ENCODE data around the gene UBE3D. TPM values are rescaled to one million over a fixed set of nuclear protein-coding genes. Genes with fewer than 3 reads are reported as not detected.

UBE3D gene
- total RNA-seq, 3 donors from 2014 or later = 9.7 to 11.6 (median 10.4) TPM

- H3K27me3 Mint-ChIP-seq (ENCODE audit: low read depth) = no peaks in the 10 kb centered on the region
- no peaks in the 10 kb centered on the region for H3K9me3 Mint-ChIP-seq
- H3K36me3 Mint-ChIP-seq (ENCODE audit: insufficient read depth) = peaks cover 10% of the 10 kb centered on the region
- DNase-seq (no peak), ATAC-seq (no peak)
- no peaks in the 10 kb centered on the region for H3K4me1 Mint-ChIP-seq (ENCODE audit: low read depth)
- H3K4me3 Mint-ChIP-seq = no peak overlapping the region
Observed at GRCh38 chr6:82976179-82976578, 89.5 kb downstream of the UBE3D start.

GRCh38 chr6:82971877-82972460 lies 93.7 kb downstream of the UBE3D start:
- no peak for ATAC-seq
- no peaks in the 10 kb centered on the region for H3K4me1 Mint-ChIP-seq (ENCODE audit: low read depth)
- H3K9me3 Mint-ChIP-seq = no peaks in the 10 kb centered on the region
- H3K27me3 Mint-ChIP-seq (ENCODE audit: low read depth) = no peaks in the 10 kb centered on the region
- no peak overlapping the region for H3K4me3 Mint-ChIP-seq
- H3K36me3 Mint-ChIP-seq (ENCODE audit: insufficient read depth) = peaks cover 7% of the 10 kb centered on the region
- DNase-seq = no peak

- no peaks in the 10 kb centered on the region for H3K27me3 Mint-ChIP-seq (ENCODE audit: low read depth)
- no peaks in the 10 kb centered on the region for H3K4me1 Mint-ChIP-seq (ENCODE audit: low read depth)
- DNase-seq (no peak), ATAC-seq (no peak)
- no peak overlapping the region for H3K4me3 Mint-ChIP-seq
- peaks cover 4% of the 10 kb centered on the region for H3K36me3 Mint-ChIP-seq (ENCODE audit: insufficient read depth)
- no peaks in the 10 kb centered on the region for H3K9me3 Mint-ChIP-seq
Observed at GRCh38 chr6:82970839-82971238, 94.8 kb downstream of the UBE3D start.

GRCh38 chr6:82968708-82969107 lies 96.9 kb downstream of the UBE3D start:
- no peaks in the 10 kb centered on the region for H3K9me3 Mint-ChIP-seq
- peaks cover 4% of the 10 kb centered on the region for H3K36me3 Mint-ChIP-seq (ENCODE audit: insufficient read depth)
- H3K4me3 Mint-ChIP-seq = no peak overlapping the region
- no peaks in the 10 kb centered on the region for H3K27me3 Mint-ChIP-seq (ENCODE audit: low read depth)
- ATAC-seq (no peak), DNase-seq (no peak)
- H3K4me1 Mint-ChIP-seq (ENCODE audit: low read depth) = no peaks in the 10 kb centered on the region

GRCh38 chr6:82963191-82963925 lies 102.3 kb downstream of the UBE3D start:
- Mint-ChIP-seq H3K9me3 (no peaks in the 10 kb centered on the region), H3K36me3 (ENCODE audit: insufficient read depth) (peaks cover 9% of the 10 kb centered on the region), H3K4me3 (no peak overlapping the region), H3K4me1 (ENCODE audit: low read depth) (no peaks in the 10 kb centered on the region), H3K27me3 (ENCODE audit: low read depth) (no peaks in the 10 kb centered on the region)
- no peak for ATAC-seq
- DNase-seq = no peak

GRCh38 chr6:82959385-82959941 lies 106.2 kb downstream of the UBE3D start:
- Mint-ChIP-seq H3K36me3 (ENCODE audit: insufficient read depth) (peaks cover 16% of the 10 kb centered on the region), H3K9me3 (no peaks in the 10 kb centered on the region), H3K4me3 (no peak overlapping the region), H3K4me1 (ENCODE audit: low read depth) (no peaks in the 10 kb centered on the region), H3K27me3 (ENCODE audit: low read depth) (no peaks in the 10 kb centered on the region)
- ATAC-seq = no peak
- no peak for DNase-seq

GRCh38 chr6:82958551-82958950 lies 107.1 kb downstream of the UBE3D start:
- DNase-seq (no peak), ATAC-seq (no peak)
- Mint-ChIP-seq H3K4me1 (ENCODE audit: low read depth) (no peaks in the 10 kb centered on the region), H3K36me3 (ENCODE audit: insufficient read depth) (peaks cover 23% of the 10 kb centered on the region), H3K27me3 (ENCODE audit: low read depth) (no peaks in the 10 kb centered on the region), H3K9me3 (no peaks in the 10 kb centered on the region), H3K4me3 (no peak overlapping the region)

GRCh38 chr6:82957868-82958245 lies 107.8 kb downstream of the UBE3D start:
- Mint-ChIP-seq H3K4me1 (ENCODE audit: low read depth) (no peaks in the 10 kb centered on the region), H3K27me3 (ENCODE audit: low read depth) (no peaks in the 10 kb centered on the region), H3K36me3 (ENCODE audit: insufficient read depth) (peaks cover 27% of the 10 kb centered on the region), H3K9me3 (no peaks in the 10 kb centered on the region), H3K4me3 (no peak overlapping the region)
- DNase-seq = no peak
- ATAC-seq = no peak

GRCh38 chr6:82957171-82957867 lies 108.3 kb downstream of the UBE3D start:
- no peaks in the 10 kb centered on the region for H3K9me3 Mint-ChIP-seq
- DNase-seq (no peak), ATAC-seq (no peak)
- H3K4me1 Mint-ChIP-seq (ENCODE audit: low read depth) = no peaks in the 10 kb centered on the region
- H3K27me3 Mint-ChIP-seq (ENCODE audit: low read depth) = no peaks in the 10 kb centered on the region
- H3K36me3 Mint-ChIP-seq (ENCODE audit: insufficient read depth) = peaks cover 27% of the 10 kb centered on the region
- H3K4me3 Mint-ChIP-seq = no peak overlapping the region

GRCh38 chr6:82955841-82956240 lies 109.8 kb downstream of the UBE3D start:
- no peaks in the 10 kb centered on the region for H3K27me3 Mint-ChIP-seq (ENCODE audit: low read depth)
- H3K36me3 Mint-ChIP-seq (ENCODE audit: insufficient read depth) = peaks cover 33% of the 10 kb centered on the region
- no peak overlapping the region for H3K4me3 Mint-ChIP-seq
- no peak for DNase-seq
- no peak for ATAC-seq
- no peaks in the 10 kb centered on the region for H3K4me1 Mint-ChIP-seq (ENCODE audit: low read depth)
- H3K9me3 Mint-ChIP-seq = no peaks in the 10 kb centered on the region

- H3K9me3 Mint-ChIP-seq = peaks cover 4% of the 10 kb centered on the region
- DNase-seq (no peak), ATAC-seq (no peak)
- H3K4me1 Mint-ChIP-seq (ENCODE audit: low read depth) = no peaks in the 10 kb centered on the region
- peaks cover 39% of the 10 kb centered on the region for H3K36me3 Mint-ChIP-seq (ENCODE audit: insufficient read depth)
- H3K4me3 Mint-ChIP-seq = no peak overlapping the region
- H3K27me3 Mint-ChIP-seq (ENCODE audit: low read depth) = no peaks in the 10 kb centered on the region
Observed at GRCh38 chr6:82954937-82955577, 110.6 kb downstream of the UBE3D start.

- Mint-ChIP-seq H3K27me3 (ENCODE audit: low read depth) (no peaks in the 10 kb centered on the region), H3K36me3 (ENCODE audit: insufficient read depth) (peaks cover 45% of the 10 kb centered on the region), H3K4me3 (no peak overlapping the region), H3K4me1 (ENCODE audit: low read depth) (no peaks in the 10 kb centered on the region), H3K9me3 (peaks cover 10% of the 10 kb centered on the region)
- no peak for ATAC-seq
- DNase-seq = no peak
Observed at GRCh38 chr6:82954356-82954755, 111.3 kb downstream of the UBE3D start.

GRCh38 chr6:82953871-82954270 lies 111.8 kb downstream of the UBE3D start:
- H3K9me3 Mint-ChIP-seq = peaks cover 12% of the 10 kb centered on the region
- H3K4me1 Mint-ChIP-seq (ENCODE audit: low read depth) = no peaks in the 10 kb centered on the region
- H3K4me3 Mint-ChIP-seq = no peak overlapping the region
- H3K36me3 Mint-ChIP-seq (ENCODE audit: insufficient read depth) = peaks cover 46% of the 10 kb centered on the region
- DNase-seq (no peak), ATAC-seq (no peak)
- H3K27me3 Mint-ChIP-seq (ENCODE audit: low read depth) = no peaks in the 10 kb centered on the region

- ATAC-seq = no peak
- DNase-seq = no peak
- no peak overlapping the region for H3K4me3 Mint-ChIP-seq
Observed at GRCh38 chr6:82951935-82952334, 113.7 kb downstream of the UBE3D start.

More at GRCh38 chr6:82951935-82952334, 113.7 kb downstream of the UBE3D start:
- Mint-ChIP-seq H3K9me3 (peaks cover 13% of the 10 kb centered on the region), H3K36me3 (ENCODE audit: insufficient read depth) (peaks cover 52% of the 10 kb centered on the region), H3K4me1 (ENCODE audit: low read depth) (no peaks in the 10 kb centered on the region), H3K27me3 (ENCODE audit: low read depth) (no peaks in the 10 kb centered on the region)

Data from activated T-cell treated with anti-CD3 and anti-CD28 coated beads, Interleukin-2, amount 50 U/mL, for 4 hours (primary cell).